Gastrocnemius medialis (tissue), 4 donors: ENCODE results near the gene SNX1. TPM values are rescaled to one million over a fixed set of nuclear protein-coding genes. Genes with fewer than 3 reads are reported as not detected.
A peak's percentile ranks its signal among the peaks of the same experiment; 100 is the strongest.
"Not testable (repeated sequence)": the region's sequence is repeated elsewhere in the genome, so short reads cannot be mapped to it uniquely, and the experiment has no call there.

Source experiments
- ATAC-seq, 2 donors: fragments of 150-250 bp; one replicate each; pipeline ENCODE4 v1.9.1; 2016
- DNase-seq, 2 donors: peaks; one replicate each; pipeline ENCODE4 v3.0.0-alpha.2; 2019
- H3K27ac ChIP-seq, 4 donors: fragments of 200-600 bp; sonication (generic); 1 replicate in 1 of 4; 2 replicates in 3 of 4; pipeline ENCODE4 v1.5.1; 2016 to 2018; ENCODE audit warnings: mild to moderate bottlenecking in 2 of 4, moderate library complexity in 1 of 4
- H3K27me3 ChIP-seq, 3 donors: fragments of 200-600 bp; sonication (generic) in 2 of 3; 1 replicate in 1 of 3; 2 replicates in 2 of 3; pipeline versions ENCODE4 v1.5.1 to v1.6.0; 2016 to 2019; ENCODE audit warnings: mild to moderate bottlenecking in 1 of 3, moderate library complexity in 1 of 3
- H3K36me3 ChIP-seq, 2 donors: fragments of 200-600 bp; sonication (generic) in 1 of 2; one replicate each; pipeline ENCODE4 v1.5.1; 2017 to 2018
- H3K4me1 ChIP-seq, 2 donors: fragments of 200-600 bp; sonication (generic) in 1 of 2; one replicate each; pipeline ENCODE4 v1.5.1; 2016 to 2017; ENCODE audit warnings: mild to moderate bottlenecking in 2 of 2
- H3K4me3 ChIP-seq, 4 donors: fragments of 200-600 bp; sonication (generic) in 3 of 4; 1 replicate in 1 of 4; 2 replicates in 3 of 4; pipeline ENCODE4 v1.5.1; 2016 to 2019; ENCODE audit warnings: mild to moderate bottlenecking in 2 of 4
- H3K9me3 ChIP-seq, 3 donors: fragments of 200-600 bp; sonication (generic) in 2 of 3; 1 replicate in 1 of 3; 2 replicates in 2 of 3; pipeline ENCODE4 v1.5.1; 2016 to 2019
- CTCF ChIP-seq, 5 experiments: fragments of 450-650 bp in 3 of 5; fragments of 200-600 bp in 2 of 5; sonication (generic) in 2 of 5; IDR thresholded peaks in 4 of 5; conservative IDR thresholded peaks in 1 of 5; 1 replicate in 4 of 5; 2 replicates in 1 of 5; pipeline ENCODE4 v1.5.1; 2016 to 2019; ENCODE audit warnings: antibody characterized with exemption in 5 of 5, mild to moderate bottlenecking in 3 of 5, moderate library complexity in 3 of 5
- POLR2A ChIP-seq, 2 donors: fragments of 450-650 bp; IDR thresholded peaks; one replicate each; pipeline ENCODE4 v1.6.1; 2017; ENCODE audit warnings: antibody characterized with exemption in 2 of 2, mild to moderate bottlenecking in 2 of 2, moderate library complexity in 2 of 2
- in situ Hi-C, 4 donors: fragments of 200-750 bp; cut with MboI; loops; one replicate each; pipeline versions ENCODE4 v1.15.0 to v1.8.0; 2017; ENCODE audit warnings: low sequenced_read_pairs in 4 of 4
- intact Hi-C: fragments of 100-400 bp; cut with DNase I; formaldehyde crosslinking; loops from one replicate; pipeline ENCODE4 v1.15.1; 2023; ENCODE audit warnings: low total_unique reads
- total RNA-seq, 4 donors: library from RNA; depleted of rRNA; stranded (reverse); fragments of >200 nt; gene quantifications; one replicate each; pipeline versions ENCODE4 v1.1.0 to v1.2.3, GENCODE V29; 2016

The SNX1 gene
- total RNA-seq, 4 donors from 2014 or later, result 26.7 to 39.3 (median 34.1) TPM

- ATAC-seq, result peak in 1 of 2 donors; percentile 54
- no peak for DNase-seq
- intact Hi-C loops (no loop called here), in situ Hi-C loops (no loop called here)
- peaks cover 0 to 48% of the 10 kb centered on the region in 2 donors for H3K36me3 ChIP-seq
- no peaks in the 10 kb centered on the region for H3K27me3 ChIP-seq
- H3K4me1 ChIP-seq, result peaks cover 49 to 58% of the 10 kb centered on the region in 2 donors
- no peak overlapping the region for H3K4me3 ChIP-seq
- no peaks in the 10 kb centered on the region for H3K9me3 ChIP-seq
- H3K27ac ChIP-seq, result peak overlapping the region; percentile 11 to 70 (median 45)
- TF ChIP-seq POLR2A (IDR thresholded peaks at IDR 0.05), result no peak
- no peak for TF ChIP-seq CTCF (IDR thresholded peaks at IDR 0.05 in 4 of 5, conservative IDR thresholded peaks at IDR 0.05 in 1 of 5)
Measured at GRCh38 chr15:64112073-64112772, 16.4 kb downstream of the SNX1 start.

DNA sequence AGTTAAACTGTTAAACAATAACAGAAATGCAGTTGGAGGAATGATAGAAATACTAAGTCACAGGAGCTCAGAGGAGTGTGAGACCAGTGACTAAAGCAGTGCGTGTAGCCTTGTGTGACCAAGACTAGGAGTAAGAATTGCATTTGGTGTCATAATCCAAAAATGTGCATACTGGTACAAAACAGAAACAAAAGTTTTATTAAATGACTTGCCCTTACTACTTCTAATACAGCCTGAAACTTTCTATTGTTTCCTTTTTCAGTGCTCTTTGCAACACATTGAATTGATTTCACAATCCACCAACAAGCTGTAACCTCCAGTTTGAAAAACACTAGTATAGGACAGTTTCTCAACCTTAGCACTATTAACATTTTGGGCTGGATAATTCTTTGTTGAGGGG is 17.1 kb downstream of the SNX1 start:
- peak overlapping the region in 1 of 4 donors; percentile 51 for H3K27ac ChIP-seq
- TF ChIP-seq POLR2A (IDR thresholded peaks at IDR 0.05) (no peak), CTCF (IDR thresholded peaks at IDR 0.05 in 4 of 5, conservative IDR thresholded peaks at IDR 0.05 in 1 of 5) (no peak)
- in situ Hi-C loops, result no loop called here
- peaks cover 49 to 51% of the 10 kb centered on the region in 2 donors for H3K4me1 ChIP-seq
- no peaks in the 10 kb centered on the region for H3K27me3 ChIP-seq
- intact Hi-C loops, result no loop called here
- H3K36me3 ChIP-seq, result peaks cover 0 to 54% of the 10 kb centered on the region in 2 donors
- H3K4me3 ChIP-seq, result no peak overlapping the region
- ATAC-seq (no peak), DNase-seq (no peak)
- H3K9me3 ChIP-seq, result no peaks in the 10 kb centered on the region

- peaks cover 0 to 97% of the 10 kb centered on the region in 2 donors for H3K36me3 ChIP-seq
- no peaks in the 10 kb centered on the region for H3K27me3 ChIP-seq
- DNase-seq (no peak), ATAC-seq (no peak)
- H3K4me3 ChIP-seq, result no peak overlapping the region
- intact Hi-C loops (no loop called here), in situ Hi-C loops (no loop called here)
- no peak for TF ChIP-seq CTCF (IDR thresholded peaks at IDR 0.05 in 4 of 5, conservative IDR thresholded peaks at IDR 0.05 in 1 of 5)
- no peak for TF ChIP-seq POLR2A (IDR thresholded peaks at IDR 0.05)
- H3K27ac ChIP-seq, result no peak overlapping the region
- peaks cover 2 to 4% of the 10 kb centered on the region in 2 donors for H3K4me1 ChIP-seq
- no peaks in the 10 kb centered on the region for H3K9me3 ChIP-seq
Measured at GRCh38 chr15:64117759-64118487, 22.1 kb downstream of the SNX1 start.

- H3K4me1 ChIP-seq, intact Hi-C loops, in situ Hi-C loops, H3K27me3 ChIP-seq, DNase-seq, ATAC-seq, H3K4me3 ChIP-seq, H3K27ac ChIP-seq, H3K9me3 ChIP-seq: not testable (repeated sequence)
- peaks cover 0 to 94% of the 10 kb centered on the region in 2 donors for H3K36me3 ChIP-seq
Measured at GRCh38 chr15:64120322-64120721, 24.5 kb downstream of the SNX1 start.

GRCh38 chr15:64121614-64122013 is 25.8 kb downstream of the SNX1 start:
- Histone ChIP-seq H3K4me1 (no peaks in the 10 kb centered on the region), H3K9me3 (no peaks in the 10 kb centered on the region), H3K27me3 (no peaks in the 10 kb centered on the region), H3K36me3 (peaks cover 0 to 93% of the 10 kb centered on the region in 2 donors), H3K4me3 (no peak overlapping the region), H3K27ac (no peak overlapping the region)
- in situ Hi-C loops, result no loop called here
- DNase-seq (no peak), ATAC-seq (no peak)
- TF ChIP-seq CTCF (IDR thresholded peaks at IDR 0.05 in 4 of 5, conservative IDR thresholded peaks at IDR 0.05 in 1 of 5), result no peak
- TF ChIP-seq POLR2A (IDR thresholded peaks at IDR 0.05), result no peak
- intact Hi-C loops, result no loop called here
